HG02763 (cell line): Measurements from ENCODE around the gene RHOBTB1.

ENCODE experiments used
- ATAC-seq: cut with Tn5 transposase; IDR thresholded peaks from one replicate; pipeline ENCODE4 v1.9.1; 2021; ENCODE audit warnings: mild to moderate bottlenecking, moderate library complexity; ENCODE audit not compliant: unreplicated experiment

RHOBTB1 gene

DNA sequence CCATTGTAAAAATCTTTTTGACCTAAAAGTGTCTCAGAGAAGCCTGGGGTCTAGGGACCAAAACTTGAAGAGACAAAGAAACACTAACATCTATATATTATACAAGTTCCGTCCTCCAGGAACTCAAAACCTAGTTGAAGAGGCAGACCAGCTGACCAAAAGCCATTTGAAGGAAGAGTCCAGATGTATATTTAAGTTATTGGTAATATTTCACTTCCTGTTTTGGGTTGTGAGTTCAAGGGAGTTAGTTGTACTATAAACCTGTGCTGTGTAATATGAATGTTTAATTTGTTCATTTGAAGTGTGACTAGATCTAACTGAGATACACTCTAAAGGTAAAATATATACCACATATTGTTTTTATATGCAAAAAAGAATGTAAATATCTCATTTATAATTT lies 120.7 kb downstream of the RHOBTB1 start:
- no peak for ATAC-seq

DNA sequence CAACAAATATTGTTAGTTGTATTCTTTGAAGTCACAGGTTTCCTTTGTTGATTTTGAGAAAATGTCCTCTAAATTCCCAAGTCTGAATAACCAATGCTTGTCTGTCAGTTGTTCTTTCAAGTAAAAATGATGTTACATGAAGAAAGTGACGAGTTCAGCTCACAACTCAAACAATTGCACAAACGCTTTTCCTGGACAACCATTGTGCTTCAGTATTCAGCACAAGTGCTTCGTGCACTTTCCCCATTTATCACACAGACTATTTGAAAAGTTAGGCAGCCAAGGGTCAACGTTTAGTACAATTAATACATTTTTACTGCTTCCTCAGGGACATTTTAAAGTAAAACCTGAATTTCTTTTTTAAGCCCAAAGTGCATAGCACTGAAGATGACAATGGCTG lies 121.2 kb downstream of the RHOBTB1 start:
- ATAC-seq, result no peak

DNA sequence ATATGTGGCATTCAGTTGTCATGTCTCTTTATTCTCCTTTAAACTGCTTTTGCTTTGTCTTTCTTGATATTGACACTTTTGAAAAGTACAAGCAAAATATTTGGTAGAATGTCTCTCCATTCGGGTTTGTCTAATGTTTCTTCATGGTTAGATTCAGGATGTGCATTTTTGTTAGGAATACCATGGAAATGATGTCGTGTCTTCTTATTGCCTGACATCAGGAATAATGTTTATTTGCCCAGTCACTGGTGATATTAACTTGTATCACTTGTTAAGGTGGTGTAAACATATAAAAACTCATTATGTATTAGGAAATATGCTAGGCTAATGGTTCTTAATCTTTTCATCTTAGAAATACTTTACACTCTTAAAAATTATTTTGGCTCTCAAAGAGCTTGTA lies 122.3 kb downstream of the RHOBTB1 start:
- ATAC-seq, result no peak

DNA sequence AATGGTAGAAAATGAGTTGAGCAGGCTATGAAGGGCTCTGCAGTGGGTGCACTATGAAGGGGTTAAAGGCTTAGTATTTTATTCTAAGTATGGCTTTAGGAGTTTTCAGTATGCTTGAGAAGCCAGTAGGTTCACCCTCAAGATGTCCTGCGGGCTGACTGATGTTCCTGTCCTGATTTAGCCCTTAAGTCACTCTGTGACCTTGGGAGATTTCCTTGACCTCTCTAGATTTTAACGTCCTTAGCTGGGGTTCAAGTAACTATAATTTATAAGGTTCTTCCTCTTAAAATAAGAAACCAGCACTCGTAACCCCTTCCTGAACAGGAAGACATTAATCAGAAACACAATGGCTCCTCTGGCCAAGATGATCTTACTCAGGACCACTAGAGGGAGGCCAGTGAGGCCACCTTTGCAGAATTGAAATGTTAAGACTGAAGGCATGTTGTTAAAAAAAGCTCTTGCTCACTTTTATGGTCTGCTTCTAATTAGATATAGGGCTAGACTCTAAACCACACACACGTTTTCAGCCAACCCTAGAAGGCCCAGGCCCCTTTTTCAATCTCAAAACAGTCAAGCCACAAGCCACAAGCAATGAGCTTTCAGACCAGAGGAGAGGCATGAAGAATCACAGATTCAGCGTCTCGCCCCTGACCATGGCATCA lies 123.8 kb downstream of the RHOBTB1 start:
- peak; percentile 66 for ATAC-seq
